H9 (cell line): ENCODE measurements around the gene TRIM44. TPM values are rescaled to one million over a fixed set of nuclear protein-coding genes. Genes with fewer than 3 reads are reported as not detected.

Source experiments
- DNase-seq: peaks from one replicate; pipeline ENCODE4 v3.0.0-alpha.2; 2017
- H2AFZ ChIP-seq: one replicate; pipeline ENCODE4 v1.6.1; 2013; ENCODE audit warnings: mild to moderate bottlenecking, low read length, control low read depth, moderate library complexity
- H2AK5ac ChIP-seq: 2 replicates; pipeline ENCODE4 v1.6.1; 2013; ENCODE audit warnings: low read length, control low read depth, mixed read lengths; ENCODE audit not compliant: insufficient read length
- H2BK120ac ChIP-seq: one replicate; pipeline ENCODE4 v1.6.1; 2013; ENCODE audit warnings: low read depth, mild to moderate bottlenecking, low read length, control low read depth, inconsistent platforms; ENCODE audit not compliant: poor library complexity, severe bottlenecking
- H2BK12ac ChIP-seq: 2 replicates; pipeline ENCODE4 v1.6.1; 2013; ENCODE audit warnings: low read length, control low read depth, mixed read lengths, low read depth; ENCODE audit not compliant: insufficient read length
- H2BK15ac ChIP-seq: 2 replicates; pipeline ENCODE4 v1.6.1; 2013; ENCODE audit warnings: low read depth, low read length, control low read depth
- H2BK20ac ChIP-seq: one replicate; pipeline ENCODE4 v1.6.1; 2013; ENCODE audit warnings: low read depth, mild to moderate bottlenecking, low read length, control low read depth, inconsistent platforms; ENCODE audit not compliant: poor library complexity, severe bottlenecking
- H2BK5ac ChIP-seq: 2 replicates; pipeline ENCODE4 v1.6.1; 2013; ENCODE audit warnings: low read length, control low read depth, mixed read lengths; ENCODE audit not compliant: insufficient read length
- H3K14ac ChIP-seq: 2 replicates; pipeline ENCODE4 v1.6.1; 2013; ENCODE audit warnings: low read length, control low read depth; ENCODE audit not compliant: insufficient read depth
- H3K18ac ChIP-seq: 2 replicates; pipeline ENCODE4 v1.6.1; 2013; ENCODE audit warnings: low read depth, mild to moderate bottlenecking, mixed read lengths, low read length, control low read depth; ENCODE audit not compliant: insufficient read length
- H3K23ac ChIP-seq: 2 replicates; pipeline ENCODE4 v1.6.1; 2013; ENCODE audit warnings: low read length, control low read depth, mixed read lengths, low read depth; ENCODE audit not compliant: insufficient read length
- H3K23me2 ChIP-seq: 2 replicates; pipeline ENCODE4 v1.6.1; 2013; ENCODE audit warnings: low read depth, mild to moderate bottlenecking, mixed read lengths, low read length, control low read depth; ENCODE audit not compliant: insufficient read length, poor library complexity, severe bottlenecking
- H3K27ac ChIP-seq: 2 replicates; pipeline ENCODE4 v1.5.1; 2013; ENCODE audit warnings: low read length, control low read depth, mixed read lengths, low read depth; ENCODE audit not compliant: insufficient read length
- H3K27me3 ChIP-seq: 2 replicates; pipeline ENCODE4 v1.6.1; 2013; ENCODE audit warnings: low read length, control low read depth, inconsistent platforms; ENCODE audit not compliant: insufficient read depth
- H3K4ac ChIP-seq: 2 replicates; pipeline ENCODE4 v1.6.1; 2013; ENCODE audit warnings: low read depth, mild to moderate bottlenecking, control low read depth, inconsistent platforms, low read length, moderate library complexity
- H3K4me1 ChIP-seq: 2 replicates; pipeline ENCODE4 v1.6.1; 2013; ENCODE audit warnings: low read length, control low read depth, inconsistent platforms; ENCODE audit not compliant: insufficient read depth
- H3K4me2 ChIP-seq: 2 replicates; pipeline ENCODE4 v1.6.1; 2013; ENCODE audit warnings: low read length, control low read depth, mixed read lengths; ENCODE audit not compliant: insufficient read length, insufficient read depth
- H3K56ac ChIP-seq: 2 replicates; pipeline ENCODE4 v1.6.1; 2013; ENCODE audit warnings: low read depth, mild to moderate bottlenecking, mixed read lengths, low read length, control low read depth; ENCODE audit not compliant: insufficient read length
- H3K79me1 ChIP-seq: 2 replicates; pipeline ENCODE4 v1.6.1; 2013; ENCODE audit warnings: low read depth, mild to moderate bottlenecking, moderate library complexity, low read length, control low read depth, inconsistent platforms; ENCODE audit not compliant: insufficient read depth, poor library complexity, severe bottlenecking
- H3K79me2 ChIP-seq: 2 replicates; pipeline ENCODE4 v1.6.1; 2013; ENCODE audit warnings: low read length, control low read depth, inconsistent platforms; ENCODE audit not compliant: insufficient read depth
- H3K9ac ChIP-seq: 2 replicates; pipeline ENCODE4 v1.6.1; 2013; ENCODE audit warnings: low read length, control low read depth, mixed read lengths; ENCODE audit not compliant: insufficient read length; ENCODE audit errors: extremely low read depth
- H3K9me3 ChIP-seq: one replicate; pipeline ENCODE4 v1.6.1; 2013; ENCODE audit warnings: low read depth, low read length, inconsistent platforms; ENCODE audit not compliant: control insufficient read depth
- H3T11ph ChIP-seq: one replicate; pipeline ENCODE4 v1.6.1; 2013; ENCODE audit warnings: mild to moderate bottlenecking, low read length, control low read depth, inconsistent platforms
- H4K20me1 ChIP-seq: one replicate; pipeline ENCODE4 v1.6.1; 2013; ENCODE audit not compliant: control insufficient read depth, insufficient read length, insufficient read depth
- H4K5ac ChIP-seq: 2 replicates; pipeline ENCODE4 v1.6.1; 2013; ENCODE audit warnings: low read depth, mild to moderate bottlenecking, mixed read lengths, low read length, control low read depth; ENCODE audit not compliant: insufficient read length
- H4K8ac ChIP-seq: replicated peaks from 2 replicates; pipeline ENCODE4 v1.6.1; 2013; ENCODE audit warnings: low read length, control low read depth, mixed read lengths, low read depth; ENCODE audit not compliant: insufficient read length
- H4K91ac ChIP-seq: 2 replicates; pipeline ENCODE4 v1.6.1; 2013; ENCODE audit warnings: low read depth, mild to moderate bottlenecking, moderate library complexity, mixed read lengths, low read length, control low read depth; ENCODE audit not compliant: insufficient read length
- H3K27ac Mint-ChIP-seq, 3 experiments: 2 replicates in 2 of 3; 3 replicates in 1 of 3; pipeline ENCODE4 v1.8.0; 2020 to 2021; ENCODE audit warnings: mixed read lengths in 3 of 3, mild to moderate bottlenecking in 1 of 3, moderate library complexity in 1 of 3
- H3K27me3 Mint-ChIP-seq: 2 replicates; pipeline ENCODE4 v1.8.0; 2021; ENCODE audit warnings: low read depth, mild to moderate bottlenecking, moderate library complexity, mixed read lengths
- H3K36me3 Mint-ChIP-seq, 3 experiments: 2 replicates in 2 of 3; 3 replicates in 1 of 3; pipeline ENCODE4 v1.8.0; 2020 to 2021; ENCODE audit warnings: low read depth in 3 of 3, mixed read lengths in 3 of 3; ENCODE audit not compliant: insufficient read depth in 1 of 3
- H3K4me1 Mint-ChIP-seq, 2 experiments: 2 replicates each; pipeline ENCODE4 v1.8.0; 2020; ENCODE audit warnings: mixed read lengths in 2 of 2
- H3K4me3 Mint-ChIP-seq, 2 experiments: 2 replicates in 1 of 2; 3 replicates in 1 of 2; pipeline ENCODE4 v1.8.0; 2020 to 2021; ENCODE audit warnings: mild to moderate bottlenecking in 2 of 2, mixed read lengths in 2 of 2, moderate library complexity in 1 of 2
- H3K9me3 Mint-ChIP-seq, 2 experiments: 2 replicates in 1 of 2; 3 replicates in 1 of 2; pipeline ENCODE4 v1.8.0; 2020; ENCODE audit warnings: mild to moderate bottlenecking in 2 of 2, mixed read lengths in 2 of 2, moderate library complexity in 1 of 2
- CTCF ChIP-seq: fragments of 200-600 bp; sonication (generic); conservative IDR thresholded peaks from 3 replicates; pipeline ENCODE4 v1.8.0; 2021; ENCODE audit warnings: antibody characterized with exemption, mild to moderate bottlenecking
- WGBS: extraction: QIAGEN DNeasy Blood & Tissue Kit; methylation state at CpG from one replicate; pipeline ENCODE4 v1.1.7; 2013; ENCODE audit warnings: missing lambda C conversion rate, low lambda C conversion rate, mixed read lengths; ENCODE audit not compliant: insufficient read length; ENCODE audit errors: extremely low coverage; 5-methylcytosine and 5-hydroxymethylcytosine counted together
- total RNA-seq: library from RNA; stranded (reverse); gene quantifications from 2 replicates; pipeline ENCODE4 v1.2.1, GENCODE V29; 2021

The TRIM44 gene
- total RNA-seq, 1 experiment from 2014 or later: 37.7 TPM

DNA sequence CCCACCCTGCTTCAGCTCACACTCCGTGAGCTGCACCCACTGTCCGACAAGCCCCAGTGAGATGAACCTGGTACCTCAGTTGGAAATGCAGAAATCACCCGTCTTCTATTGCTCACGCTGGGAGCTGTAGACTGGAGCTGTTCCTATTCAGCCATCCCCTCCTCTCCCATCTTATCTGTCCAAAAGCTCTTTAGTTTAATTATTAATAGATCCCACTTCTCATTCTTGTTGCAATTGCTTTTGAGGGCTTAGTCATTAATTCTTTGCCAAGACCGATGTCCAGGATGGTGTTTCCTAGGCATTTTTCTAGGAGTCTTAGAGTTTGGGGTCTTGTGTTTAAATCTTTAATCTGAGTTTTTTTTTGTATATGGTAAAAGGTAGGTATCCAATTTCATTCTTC lies 116.8 kb downstream of the TRIM44 start:
- Histone ChIP-seq H3K4me2 (no peak overlapping the region), H2BK12ac (no peak overlapping the region), H3K23me2 (no peaks in the 10 kb centered on the region), H2BK120ac (no peak overlapping the region), H2BK20ac (no peak overlapping the region), H4K8ac (no peak overlapping the region), H2BK15ac (no peak overlapping the region), H2BK5ac (no peak overlapping the region), H3K56ac (no peak overlapping the region), H3K4me1 (no peaks in the 10 kb centered on the region), H3K27me3 (no peaks in the 10 kb centered on the region), H4K5ac (no peak overlapping the region), H3K9me3 (no peaks in the 10 kb centered on the region), H3K4ac (no peak overlapping the region), H3K18ac (no peak overlapping the region), H4K20me1 (no peaks in the 10 kb centered on the region), H3K79me2 (no peaks in the 10 kb centered on the region), H3K23ac (no peak overlapping the region), H3T11ph (no peak overlapping the region), H3K79me1 (no peaks in the 10 kb centered on the region), H2AK5ac (no peak overlapping the region), H3K9ac (no peak overlapping the region), H3K14ac (no peak overlapping the region), H4K91ac (no peak overlapping the region), H3K27ac (no peak overlapping the region), H2AFZ (no peak overlapping the region)
- no peak for TF ChIP-seq CTCF
- H3K4me3 Mint-ChIP-seq: no peak overlapping the region
- no peak for DNase-seq
- peaks cover 5 to 10% (median 7%) of the 10 kb centered on the region in 3 experiments; a peak in 6 of 7 replicates for H3K36me3 Mint-ChIP-seq
- no peak overlapping the region; a peak in 1 of 7 replicates for H3K27ac Mint-ChIP-seq
- H3K9me3 Mint-ChIP-seq: peaks cover 8 to 15% of the 10 kb centered on the region in 2 experiments; a peak in 4 of 5 replicates
- no peaks in the 10 kb centered on the region for H3K27me3 Mint-ChIP-seq
- no CpG with 5 or more reads among the region's 5 CpGs for WGBS
- H3K4me1 Mint-ChIP-seq: peaks cover 13 to 15% of the 10 kb centered on the region in 2 experiments
